Measurements from ENCODE around the gene C1QTNF7.

The C1QTNF7 gene

DNA sequence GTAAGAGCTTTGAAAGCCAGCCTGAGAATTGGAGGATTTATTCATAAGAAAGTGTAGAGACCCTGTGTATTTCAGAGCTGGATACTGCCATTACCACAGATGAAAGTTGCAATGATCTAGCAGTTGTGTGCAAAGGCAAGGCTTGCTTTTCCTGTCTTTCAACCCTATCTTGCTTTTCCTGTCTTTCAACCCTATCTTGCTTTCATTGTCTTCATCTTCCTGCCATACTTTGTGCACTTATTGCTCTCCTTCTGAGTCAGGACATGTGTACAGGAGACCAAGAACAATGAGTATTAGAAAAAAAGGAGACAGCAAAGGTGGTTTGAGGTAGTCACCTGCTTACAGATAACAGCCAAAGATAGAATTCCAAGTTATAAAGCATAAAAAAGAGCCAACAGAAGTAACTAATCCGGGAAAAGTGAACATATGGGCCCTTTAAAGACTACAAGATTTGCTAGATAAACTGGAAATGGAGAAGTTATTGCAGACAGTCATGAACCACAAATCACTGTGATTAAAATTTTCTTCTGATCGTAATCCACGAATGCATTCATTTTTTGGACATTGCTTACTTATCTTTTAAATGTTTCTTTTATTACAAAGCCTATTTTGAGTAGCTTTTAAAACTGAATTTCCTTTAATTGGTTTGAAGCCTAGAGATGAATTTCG, 17.2 kb downstream of the C1QTNF7 start:
- in situ Hi-C loops (cut with HindIII; ENCODE audit: low pct_ligation_motif_present, low pct_unique_long_range_greater_than_20kb, low sequenced_read_pairs): no loop called here
- DNase-seq: no peak

DNA sequence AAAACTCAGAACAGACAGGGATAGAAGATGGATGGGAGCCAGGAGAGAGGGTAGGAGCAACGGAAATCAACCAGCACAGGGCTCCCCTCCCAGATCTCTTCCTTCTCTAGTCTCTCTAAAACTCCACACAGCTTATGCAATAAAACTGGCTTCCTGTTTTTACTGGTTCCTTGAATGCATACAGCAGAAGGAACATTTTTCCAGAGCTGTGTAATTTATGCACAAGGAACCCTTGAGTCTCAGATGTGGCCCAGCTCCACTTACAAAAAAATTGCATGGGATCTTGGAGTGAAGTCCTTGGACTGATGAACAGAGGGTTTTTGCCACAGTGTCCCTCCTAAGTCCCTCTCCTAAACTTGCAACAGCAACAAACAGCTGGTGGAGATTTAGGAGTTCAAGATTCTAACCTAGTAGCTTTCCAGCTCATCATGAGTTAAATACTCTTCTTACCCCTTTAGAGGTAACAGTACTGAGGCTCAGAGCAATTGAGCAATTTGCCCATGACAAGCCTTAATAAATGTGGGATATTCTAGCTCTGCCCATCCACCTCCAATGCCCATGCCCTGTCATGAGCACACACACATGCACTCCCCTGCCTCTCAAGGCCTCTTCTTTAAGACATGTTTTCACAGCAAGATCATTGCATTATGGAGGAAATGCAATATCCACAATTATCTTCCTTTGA, 23.5 kb downstream of the C1QTNF7 start:
- in situ Hi-C loops (cut with HindIII; ENCODE audit: low pct_ligation_motif_present, low pct_unique_long_range_greater_than_20kb, low sequenced_read_pairs): no loop called here
- no peak for DNase-seq

DNA sequence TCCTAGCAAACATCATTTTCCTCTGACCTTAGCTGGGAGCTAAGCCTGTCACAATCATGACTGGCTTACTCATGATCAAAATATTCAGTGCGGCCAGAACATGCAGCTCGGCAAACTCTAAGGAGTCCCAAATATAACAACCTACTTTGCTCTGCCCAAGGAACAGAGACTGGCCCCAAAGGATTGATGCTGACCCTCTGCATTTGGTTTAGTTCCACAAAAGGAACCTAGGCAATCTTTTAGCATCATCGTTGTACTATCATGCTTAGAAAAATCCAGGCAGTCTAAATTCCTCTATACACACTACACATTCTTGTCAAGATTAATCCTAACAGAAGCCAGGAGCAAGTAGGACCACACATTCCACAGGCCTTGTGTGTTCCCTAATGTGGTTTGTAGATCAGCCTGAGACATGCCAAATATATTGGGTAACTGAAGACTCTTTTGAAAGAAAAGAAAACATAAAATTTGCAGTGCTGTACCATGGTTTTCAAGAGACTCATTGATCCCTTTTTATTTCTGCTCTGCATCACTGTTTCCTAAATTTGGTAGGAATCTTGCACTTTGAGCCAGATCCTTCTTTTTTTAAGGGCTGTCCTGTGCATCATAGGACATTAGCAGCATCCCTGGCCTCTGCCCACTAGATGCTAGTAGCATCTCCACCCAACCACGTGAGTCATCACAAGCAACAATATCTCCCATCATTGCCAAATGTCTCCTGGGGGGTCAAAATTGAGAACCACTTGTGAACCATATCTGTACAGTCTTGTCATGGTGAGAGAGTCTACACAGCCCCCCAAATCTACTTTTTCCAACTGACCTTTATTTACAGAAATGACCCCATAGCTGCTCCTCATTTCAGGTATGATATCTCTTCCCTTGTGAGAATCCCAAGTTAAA, 24.3 kb downstream of the C1QTNF7 start:
- DNase-seq: peak; percentile 90

DNA sequence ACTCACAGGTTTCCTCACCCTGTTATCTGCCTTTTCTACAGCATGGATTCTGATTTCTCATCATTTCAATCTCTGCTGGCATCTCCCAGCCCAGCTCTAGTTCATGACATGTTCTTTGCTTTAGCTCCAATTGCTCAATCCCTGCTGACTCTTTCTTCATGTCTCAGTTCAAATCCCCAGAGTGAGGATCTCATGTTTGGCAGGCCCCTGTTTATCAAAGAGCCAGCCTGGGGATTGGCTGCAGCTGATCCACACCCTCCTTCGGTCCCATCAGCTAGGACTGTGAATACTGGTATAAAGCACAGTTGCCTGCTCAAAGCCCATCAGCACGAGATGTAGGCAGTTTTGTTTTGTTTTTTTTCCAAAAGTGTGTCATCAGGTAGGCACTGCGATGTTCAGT, 27.5 kb downstream of the C1QTNF7 start:
- no peak for DNase-seq
- in situ Hi-C loops (cut with HindIII; ENCODE audit: low pct_ligation_motif_present, low pct_unique_long_range_greater_than_20kb, low sequenced_read_pairs): no loop called here

More for the DNA sequence above, 24.3 kb downstream of the C1QTNF7 start:
- in situ Hi-C loops (cut with HindIII; ENCODE audit: low pct_ligation_motif_present, low pct_unique_long_range_greater_than_20kb, low sequenced_read_pairs): no loop called here

DNA sequence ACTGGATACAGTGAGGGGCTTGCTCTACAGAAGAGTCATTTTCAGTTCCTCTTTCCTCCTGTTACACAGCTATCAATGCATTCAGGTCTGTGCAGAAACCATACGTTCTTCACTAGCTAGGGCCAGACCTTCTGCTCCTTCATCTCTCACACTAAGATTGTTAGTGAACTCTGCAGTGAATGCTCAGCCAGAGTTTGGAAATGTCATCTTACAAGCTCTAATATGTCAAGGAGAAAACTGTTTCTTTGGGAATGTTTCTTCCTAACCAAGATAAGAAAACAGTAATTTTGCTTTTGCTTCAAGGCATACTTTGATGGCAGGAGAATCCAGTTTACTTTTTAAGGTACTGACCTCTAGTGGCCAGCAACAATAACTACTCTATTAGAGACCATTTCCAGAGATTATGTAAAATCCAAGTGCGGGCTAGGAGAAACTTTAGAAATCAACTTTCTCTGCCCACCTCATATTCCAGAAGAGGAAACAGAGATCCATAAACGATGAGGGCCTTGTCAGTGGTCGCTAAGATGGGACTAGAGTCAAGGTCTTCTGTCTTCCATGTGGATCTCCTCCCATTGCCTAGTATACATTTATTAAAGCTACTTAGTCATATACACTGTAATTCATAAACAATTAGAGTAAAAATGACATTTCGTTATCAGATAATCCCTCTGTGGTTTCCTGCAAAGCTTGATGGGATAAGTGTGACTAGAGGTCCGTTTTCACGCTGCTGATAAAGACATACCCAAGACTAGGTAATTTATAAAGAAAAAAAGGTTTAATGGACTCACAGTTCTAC, 29.8 kb downstream of the C1QTNF7 start:
- in situ Hi-C loops (cut with HindIII; ENCODE audit: low pct_ligation_motif_present, low pct_unique_long_range_greater_than_20kb, low sequenced_read_pairs): no loop called here
- peak; percentile 47 for DNase-seq

DNA sequence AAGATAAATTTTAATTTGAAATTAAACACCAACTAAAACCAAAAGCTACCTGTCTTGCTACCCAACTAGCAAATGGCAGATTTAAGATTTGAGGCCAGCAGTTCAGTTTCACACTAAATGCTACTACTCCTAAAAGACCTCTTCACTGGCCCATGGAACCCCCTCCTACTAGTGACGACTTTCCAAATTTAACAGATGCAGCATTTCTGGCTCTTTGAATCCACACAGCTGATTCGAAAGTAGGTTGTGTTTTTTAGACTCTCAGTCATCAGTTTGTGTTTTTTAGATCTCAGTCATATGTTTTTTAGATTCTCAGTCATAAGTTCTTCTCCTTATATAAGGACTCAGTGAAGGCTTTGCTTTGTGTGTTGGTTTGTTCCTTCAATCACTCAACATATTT, 30.8 kb downstream of the C1QTNF7 start:
- no peak for DNase-seq
- in situ Hi-C loops (cut with HindIII; ENCODE audit: low pct_ligation_motif_present, low pct_unique_long_range_greater_than_20kb, low sequenced_read_pairs): no loop called here

DNA sequence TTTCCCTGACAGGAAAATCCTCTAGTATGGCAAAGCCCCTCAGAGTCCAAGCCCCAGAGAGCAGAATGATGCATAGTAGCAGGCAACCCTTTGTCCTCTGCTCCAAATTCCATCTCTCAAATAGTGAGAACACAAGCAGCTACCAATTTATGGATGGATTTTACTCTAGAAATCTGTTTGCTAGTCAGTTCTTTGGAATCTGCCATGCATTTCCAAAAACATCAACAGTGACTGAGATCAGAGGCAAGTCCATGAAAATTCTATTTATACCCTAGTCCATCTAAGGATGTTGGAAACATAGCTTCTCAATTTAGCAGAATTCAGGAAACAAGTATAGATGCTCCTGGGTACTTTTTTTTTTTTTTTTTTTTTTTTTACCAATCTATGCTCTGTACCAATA, 31.9 kb downstream of the C1QTNF7 start:
- DNase-seq: no peak
- in situ Hi-C loops (cut with HindIII; ENCODE audit: low pct_ligation_motif_present, low pct_unique_long_range_greater_than_20kb, low sequenced_read_pairs): no loop called here

DNA sequence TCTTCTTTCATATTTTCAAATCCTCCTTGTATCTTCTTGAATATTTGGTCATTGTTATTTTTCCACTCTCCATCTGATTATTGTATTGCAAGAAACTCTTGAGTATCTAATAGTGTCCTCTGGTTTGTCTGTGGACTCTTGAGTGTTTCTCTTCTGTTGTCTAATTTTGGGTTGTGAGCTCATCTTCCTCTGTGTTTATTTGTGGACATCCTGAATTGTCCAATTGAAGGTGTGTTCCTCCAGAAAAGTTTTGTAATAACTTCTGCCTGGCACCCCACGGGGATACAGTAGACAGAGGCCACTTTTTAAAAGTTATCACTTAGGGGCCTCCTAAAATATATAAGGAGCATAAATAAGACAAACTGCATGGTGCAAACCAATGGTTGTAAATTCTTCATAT, 38.8 kb downstream of the C1QTNF7 start:
- in situ Hi-C loops (cut with HindIII; ENCODE audit: low pct_ligation_motif_present, low pct_unique_long_range_greater_than_20kb, low sequenced_read_pairs): no loop called here
- DNase-seq: no peak

DNA sequence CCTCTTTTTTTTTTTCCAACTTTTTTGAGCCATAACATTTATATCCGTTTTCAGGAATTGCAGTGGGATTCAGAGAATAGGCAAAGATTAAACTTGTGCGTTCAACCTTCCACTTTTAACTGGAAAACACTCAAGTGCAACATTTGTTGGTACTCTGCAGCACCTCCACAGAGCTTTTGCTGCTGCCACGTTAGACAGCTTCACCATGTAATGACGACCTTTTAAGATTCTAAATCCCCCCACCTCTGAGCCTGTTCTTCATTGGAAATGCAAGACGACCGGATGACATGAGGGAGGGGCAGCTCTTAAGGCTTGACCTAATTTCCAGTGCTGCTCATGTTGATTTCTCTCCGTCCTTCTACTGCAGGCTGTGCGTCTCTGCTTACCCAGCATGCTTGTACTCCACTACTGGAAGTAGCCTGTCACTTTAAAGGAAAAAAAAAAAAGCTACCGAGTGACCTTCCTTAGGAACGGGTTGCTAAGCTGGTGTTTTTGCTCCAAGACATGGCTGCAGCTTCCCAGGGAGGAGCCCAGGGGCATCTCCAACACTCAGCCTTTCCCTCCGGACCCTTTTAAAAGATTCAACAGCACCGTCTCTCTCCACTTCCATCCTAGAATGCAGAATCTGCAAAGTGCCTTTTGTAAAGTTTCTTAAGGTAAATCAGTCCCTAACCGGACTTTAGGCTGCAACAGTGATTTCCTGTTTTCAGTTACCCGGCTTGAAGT, 41.7 kb downstream of the C1QTNF7 start, which contains the start of gene CC2D2A:
Gene CC2D2A (plus strand): TSS at position 481 of the 726 bp plus-strand sequence. CDS start 6,051 bp downstream, outside the sequence.
- DNase-seq: peak; percentile 58
- in situ Hi-C loops (cut with HindIII; ENCODE audit: low pct_ligation_motif_present, low pct_unique_long_range_greater_than_20kb, low sequenced_read_pairs): no loop called here

DNA sequence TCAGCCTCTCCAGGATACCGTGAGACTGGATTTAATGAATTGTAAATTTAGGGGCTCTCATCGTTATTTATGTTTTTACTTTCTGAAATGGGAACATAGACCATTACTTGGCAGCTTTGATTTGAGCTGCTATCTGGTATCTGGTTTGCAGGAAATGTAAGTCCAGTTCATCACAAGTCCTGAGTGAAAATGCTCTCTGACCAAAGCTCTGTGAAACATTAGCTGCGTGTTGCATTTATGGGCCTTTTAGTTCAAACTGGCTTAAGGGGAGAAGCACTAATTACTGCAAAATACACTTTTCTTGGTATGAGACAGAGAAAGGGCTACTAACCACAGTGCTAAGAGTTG, 42.3 kb downstream of the C1QTNF7 start:
- in situ Hi-C loops (cut with HindIII; ENCODE audit: low pct_ligation_motif_present, low pct_unique_long_range_greater_than_20kb, low sequenced_read_pairs): no loop called here
- no peak for DNase-seq

DNA sequence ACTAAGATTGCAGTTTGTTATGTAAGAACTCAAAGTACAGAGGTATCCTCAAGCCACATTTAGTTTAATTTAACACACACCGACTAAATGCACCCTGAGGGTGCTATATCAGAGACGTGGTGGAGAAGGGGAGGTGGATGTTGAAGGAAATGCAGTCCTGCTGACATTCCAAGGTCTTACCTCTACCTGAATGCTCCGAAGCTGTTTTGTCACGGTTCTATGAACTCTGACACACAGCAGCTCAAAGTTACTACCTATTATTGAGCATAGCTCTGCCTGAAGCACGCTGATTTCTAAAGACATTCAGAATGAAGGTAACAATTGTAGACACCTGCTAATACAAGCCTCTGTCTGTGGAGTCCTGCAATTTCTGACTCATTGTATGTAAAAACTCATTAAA, 48.6 kb downstream of the C1QTNF7 start:
- in situ Hi-C loops (cut with HindIII; ENCODE audit: low pct_ligation_motif_present, low pct_unique_long_range_greater_than_20kb, low sequenced_read_pairs): no loop called here
- DNase-seq: no peak

DNA sequence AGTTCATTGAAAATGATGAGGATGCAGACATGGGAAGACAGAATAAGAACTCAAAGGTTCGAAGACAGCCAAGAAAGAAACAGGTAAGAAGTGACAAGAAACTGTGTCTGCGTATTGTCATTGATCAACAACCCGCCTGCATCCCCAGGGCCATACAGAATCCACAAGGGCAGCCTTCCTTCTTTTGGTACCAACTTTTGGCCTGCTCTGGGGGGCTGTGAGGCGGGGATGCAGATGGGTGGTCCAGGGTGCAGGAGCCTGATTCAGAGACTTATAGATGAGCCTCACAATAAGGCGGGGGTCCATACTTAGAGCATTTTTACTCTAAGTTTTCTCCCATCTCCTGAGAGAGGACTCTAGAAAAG, 50.9 kb downstream of the C1QTNF7 start:
- in situ Hi-C loops (cut with HindIII; ENCODE audit: low pct_ligation_motif_present, low pct_unique_long_range_greater_than_20kb, low sequenced_read_pairs): no loop called here
- DNase-seq: no peak

DNA sequence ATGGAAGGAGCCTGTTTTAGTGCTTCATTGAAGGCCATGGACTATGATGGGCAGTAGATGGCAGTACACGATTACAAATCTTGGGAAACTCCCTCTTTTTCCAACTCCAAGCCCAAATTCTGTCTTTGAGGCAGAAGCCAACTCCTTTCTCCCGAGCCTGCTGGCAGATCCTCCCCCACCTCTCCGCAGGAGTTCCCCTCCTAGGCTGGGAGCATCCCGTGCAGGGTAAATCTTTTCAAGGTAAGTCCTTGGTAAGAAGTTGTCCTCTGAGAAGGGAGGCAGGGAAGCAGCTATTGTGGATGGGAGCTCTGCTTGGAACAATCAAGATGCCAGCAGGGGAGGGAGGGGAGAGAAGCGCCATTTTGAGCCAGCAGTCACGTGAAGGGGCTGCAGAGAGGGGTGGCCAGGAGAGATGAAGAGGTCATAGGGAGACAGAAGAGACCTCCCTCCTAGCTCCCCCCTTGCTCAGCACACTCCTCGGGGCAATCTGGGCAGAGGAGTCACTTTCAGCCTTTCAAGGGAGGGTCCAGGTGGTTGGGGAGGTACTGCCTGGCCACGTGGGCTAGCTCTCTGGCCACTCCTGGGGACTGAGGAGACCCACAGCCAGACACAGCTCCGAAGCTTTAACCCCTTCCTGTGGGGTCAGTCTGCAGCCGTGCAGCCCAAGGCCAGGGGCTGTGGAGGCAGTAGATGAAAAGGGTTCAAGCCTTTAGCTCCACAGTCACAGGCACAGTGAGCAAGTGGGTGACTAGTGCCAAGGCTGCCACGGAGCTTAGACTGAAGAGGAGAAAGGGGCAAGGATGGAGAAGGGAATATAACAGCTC, 51.5 kb downstream of the C1QTNF7 start:
- DNase-seq: peak; percentile 83
- in situ Hi-C loops (cut with HindIII; ENCODE audit: low pct_ligation_motif_present, low pct_unique_long_range_greater_than_20kb, low sequenced_read_pairs): no loop called here

DNA sequence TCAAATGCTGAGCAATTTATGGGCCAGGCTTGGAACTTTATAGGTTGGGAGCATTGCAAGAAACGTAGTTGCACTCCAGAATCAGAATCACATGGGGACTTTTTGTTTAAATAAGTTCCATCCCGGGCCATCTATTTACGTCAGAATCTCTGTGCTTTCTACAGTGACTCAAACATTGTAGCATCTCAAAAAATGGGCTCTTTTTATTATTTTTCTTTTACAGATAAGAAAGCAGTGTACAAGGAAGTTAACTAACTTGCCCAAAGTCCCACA, 52.0 kb downstream of the C1QTNF7 start:
- DNase-seq: peak; percentile 4
- in situ Hi-C loops (cut with HindIII; ENCODE audit: low pct_ligation_motif_present, low pct_unique_long_range_greater_than_20kb, low sequenced_read_pairs): no loop called here

DNA sequence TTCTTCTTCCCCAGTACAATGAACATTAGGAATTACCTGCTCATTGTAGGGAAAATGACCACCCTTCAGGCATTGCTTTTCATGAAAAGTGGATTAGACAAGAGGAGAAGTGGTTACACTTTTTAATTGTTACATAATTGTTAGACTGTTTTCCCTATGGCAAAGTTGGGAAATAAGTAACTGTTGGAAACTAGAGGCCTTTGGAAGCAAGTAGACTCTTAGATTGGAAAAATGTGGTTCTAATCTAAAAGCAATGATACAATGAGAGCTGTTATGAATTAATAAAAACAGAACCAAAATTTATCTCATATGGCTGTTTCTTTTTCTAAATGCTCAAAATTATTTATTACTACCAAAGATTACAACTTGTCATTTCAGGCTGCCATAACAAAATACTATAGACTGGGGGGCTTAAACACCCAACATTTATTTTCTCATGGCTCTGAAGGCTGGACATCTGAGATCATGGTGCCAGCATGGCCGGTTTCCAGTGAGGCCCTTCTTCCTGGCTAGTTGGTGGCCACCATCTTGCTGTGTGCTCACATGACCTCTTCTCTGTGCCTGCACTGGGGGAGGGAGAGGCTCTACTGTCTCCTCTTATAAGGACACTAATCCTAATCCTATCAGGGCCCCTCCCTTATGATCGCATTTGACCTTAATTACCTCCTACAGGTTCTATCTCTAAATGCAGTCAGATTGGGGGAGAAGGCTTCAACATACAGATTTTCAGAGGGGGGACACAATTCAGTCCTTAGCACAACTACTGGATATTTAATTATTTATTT, 54.3 kb downstream of the C1QTNF7 start:
- in situ Hi-C loops (cut with HindIII; ENCODE audit: low pct_ligation_motif_present, low pct_unique_long_range_greater_than_20kb, low sequenced_read_pairs): no loop called here
- DNase-seq: no peak

DNA sequence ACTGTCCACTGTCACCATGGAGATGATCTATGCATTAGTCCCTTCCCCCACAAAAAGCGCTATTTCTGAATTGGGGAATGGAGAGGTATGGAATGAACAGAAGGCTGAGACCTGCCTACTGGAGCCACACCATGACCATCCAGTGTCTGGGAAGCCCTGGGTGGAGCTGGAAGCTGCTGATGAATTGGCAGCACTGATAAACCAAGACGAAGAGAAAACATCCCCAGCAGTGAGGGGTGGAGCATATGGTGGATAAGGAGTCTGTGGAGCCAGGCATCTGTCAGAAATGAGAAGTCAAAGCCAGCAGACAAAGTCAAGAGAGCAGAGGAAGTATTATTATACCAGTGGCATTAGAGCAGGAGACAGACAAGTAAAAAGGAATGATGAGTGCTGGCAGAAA, 55.0 kb downstream of the C1QTNF7 start:
- in situ Hi-C loops (cut with HindIII; ENCODE audit: low pct_ligation_motif_present, low pct_unique_long_range_greater_than_20kb, low sequenced_read_pairs): no loop called here
- no peak for DNase-seq

DNA sequence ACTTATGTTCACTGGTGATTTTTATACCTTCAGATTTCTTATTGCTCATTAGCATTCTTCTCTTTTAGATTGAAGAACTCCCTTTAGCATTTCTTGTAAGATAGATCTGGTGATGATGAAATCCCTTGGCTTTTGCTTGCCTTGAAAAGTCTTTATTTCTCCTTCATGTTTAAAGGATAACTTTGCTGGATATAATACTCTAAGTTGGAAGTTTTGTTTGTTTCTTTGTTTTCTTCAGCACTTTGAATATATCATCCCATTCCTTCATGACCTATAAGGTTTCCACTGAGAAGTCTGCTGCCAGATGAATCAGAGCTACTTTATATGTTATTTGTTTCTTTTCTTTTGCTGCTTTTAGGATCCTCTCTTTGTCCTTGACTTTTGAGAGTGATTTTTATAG, 60.3 kb downstream of the C1QTNF7 start:
- DNase-seq: no peak
- in situ Hi-C loops (cut with HindIII; ENCODE audit: low pct_ligation_motif_present, low pct_unique_long_range_greater_than_20kb, low sequenced_read_pairs): no loop called here
